Esophagus (tissue), 2 donors: ENCODE data around the gene CCDC169. TPM values are rescaled to one million over a fixed set of nuclear protein-coding genes. Genes with fewer than 3 reads are reported as not detected.

Experiments used
- H3K27ac ChIP-seq, 2 donors: one replicate each; pipeline ENCODE4 v1.5.1; 2013; ENCODE audit warnings: low read depth in 2 of 2, mild to moderate bottlenecking in 2 of 2, inconsistent platforms in 1 of 2, low read length in 1 of 2, moderate library complexity in 1 of 2
- H3K27me3 ChIP-seq, 2 donors: one replicate each; pipeline ENCODE4 v1.6.1; 2013; ENCODE audit warnings: low read length in 2 of 2, control low read depth in 1 of 2, mild to moderate bottlenecking in 1 of 2; ENCODE audit not compliant: insufficient read depth in 2 of 2, control insufficient read depth in 1 of 2
- H3K36me3 ChIP-seq, 2 donors: one replicate each; pipeline ENCODE4 v1.6.1; 2013; ENCODE audit warnings: low read length in 1 of 2; ENCODE audit not compliant: control insufficient read depth in 2 of 2, insufficient read depth in 2 of 2
- H3K4me1 ChIP-seq, 2 donors: one replicate each; pipeline ENCODE4 v1.6.1; 2013; ENCODE audit warnings: low read length in 1 of 2; ENCODE audit not compliant: control insufficient read depth in 2 of 2, insufficient read depth in 2 of 2
- H3K4me3 ChIP-seq, 2 donors: one replicate each; pipeline ENCODE4 v1.5.1; 2013; ENCODE audit warnings: low read length in 2 of 2, mild to moderate bottlenecking in 2 of 2, low read depth in 1 of 2, moderate library complexity in 1 of 2
- H3K9me3 ChIP-seq, 2 donors: one replicate each; pipeline ENCODE4 v1.6.1; 2013; ENCODE audit warnings: mild to moderate bottlenecking in 2 of 2, low read depth in 1 of 2, low read length in 1 of 2, moderate library complexity in 1 of 2; ENCODE audit not compliant: control insufficient read depth in 2 of 2, insufficient read depth in 1 of 2
- WGBS, 2 donors: extraction: QIAGEN DNeasy Blood & Tissue Kit; methylation state at CpG; one replicate each; pipeline ENCODE4 v1.1.7; 2013; 5-methylcytosine and 5-hydroxymethylcytosine counted together
- polyA plus RNA-seq, 2 donors: library from polyadenylated mRNA; stranded (reverse); fragments of 200-250 nt; gene quantifications; one replicate each; pipeline ENCODE4 v1.2.3, GENCODE V29; 2013
- donor health status: healthy with polysubstance abuse.
- donor health status: Bipolar disorder and iron deficiency.

Gene CCDC169
- polyA plus RNA-seq, 2 donors: 0.12 to 0.22 TPM

DNA sequence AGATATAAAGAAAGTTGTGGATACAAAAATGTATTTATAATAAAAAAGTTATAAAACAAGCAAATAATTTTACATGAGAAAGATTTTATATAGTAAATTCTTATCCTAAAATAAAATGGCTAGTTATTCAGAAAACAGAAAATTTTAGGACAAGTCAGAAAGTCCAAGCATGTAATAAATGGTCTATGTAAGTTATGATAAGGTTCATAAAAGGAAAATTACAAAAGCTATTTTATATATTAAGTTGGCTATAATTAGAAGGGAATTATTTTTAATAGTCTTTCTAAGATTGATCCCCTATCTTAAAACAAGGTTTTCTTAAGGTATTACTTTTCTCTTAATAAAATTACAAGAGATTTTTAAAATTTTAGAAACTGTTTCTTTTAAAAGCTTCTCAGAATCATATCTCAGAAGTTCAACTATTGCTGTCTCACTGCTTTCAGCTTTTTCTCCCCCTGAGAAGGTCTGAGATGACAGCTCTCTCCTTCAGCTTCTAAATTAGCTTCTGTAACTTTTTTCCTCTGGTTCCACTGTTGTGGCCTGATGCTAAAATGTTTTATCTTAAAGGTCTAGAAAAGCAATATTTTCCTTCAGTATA lies 8.7 kb downstream of the CCDC169 start:
- Histone ChIP-seq H3K9me3 (no peaks in the 10 kb centered on the region), H3K4me3 (no peak overlapping the region), H3K36me3 (no peaks in the 10 kb centered on the region), H3K27ac (no peak overlapping the region), H3K4me1 (no peaks in the 10 kb centered on the region), H3K27me3 (no peaks in the 10 kb centered on the region)

GRCh38 chr13:36286006-36286405 lies 11.6 kb downstream of the CCDC169 start:
- Histone ChIP-seq H3K27ac (no peak overlapping the region), H3K9me3 (no peaks in the 10 kb centered on the region), H3K4me1 (no peaks in the 10 kb centered on the region), H3K27me3 (no peaks in the 10 kb centered on the region), H3K36me3 (no peaks in the 10 kb centered on the region), H3K4me3 (no peak overlapping the region)
- 87 to 88% methylated on average over 2 of the region's 2 CpGs for WGBS, 2 donors

DNA sequence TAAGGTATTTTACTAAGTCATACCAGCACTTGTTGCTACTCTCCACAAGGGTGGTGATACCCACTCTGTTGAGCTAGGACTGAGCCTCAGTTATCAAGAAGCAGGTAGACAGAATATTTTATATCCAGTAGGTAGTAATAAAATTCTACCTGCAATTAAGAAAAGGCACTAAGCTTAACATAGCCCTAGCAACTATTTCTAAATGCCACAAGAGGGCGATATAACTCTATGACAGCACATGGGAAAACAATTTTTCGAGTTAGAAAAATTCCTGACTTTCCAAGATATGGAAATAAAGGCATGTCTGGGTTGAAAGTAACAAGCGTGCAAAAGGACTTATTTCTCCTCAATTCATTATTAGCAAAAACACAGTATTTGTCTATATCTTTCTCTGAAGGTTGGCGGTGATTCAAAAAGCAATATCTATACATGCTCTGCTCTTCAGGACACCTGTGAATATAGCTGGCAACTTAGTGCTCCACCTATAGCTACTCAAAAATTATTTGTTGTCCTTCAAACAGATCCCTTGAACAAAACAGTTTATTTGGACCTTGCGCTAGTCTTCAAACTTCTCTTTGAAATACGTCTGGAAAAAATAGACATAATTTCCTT lies 14.7 kb downstream of the CCDC169 start:
- Histone ChIP-seq H3K4me1 (no peaks in the 10 kb centered on the region), H3K27ac (no peak overlapping the region), H3K36me3 (no peaks in the 10 kb centered on the region), H3K9me3 (no peaks in the 10 kb centered on the region), H3K27me3 (no peaks in the 10 kb centered on the region), H3K4me3 (no peak overlapping the region)
- 45 to 48% methylated on average over 6 of the region's 6 CpGs for WGBS, 2 donors

DNA sequence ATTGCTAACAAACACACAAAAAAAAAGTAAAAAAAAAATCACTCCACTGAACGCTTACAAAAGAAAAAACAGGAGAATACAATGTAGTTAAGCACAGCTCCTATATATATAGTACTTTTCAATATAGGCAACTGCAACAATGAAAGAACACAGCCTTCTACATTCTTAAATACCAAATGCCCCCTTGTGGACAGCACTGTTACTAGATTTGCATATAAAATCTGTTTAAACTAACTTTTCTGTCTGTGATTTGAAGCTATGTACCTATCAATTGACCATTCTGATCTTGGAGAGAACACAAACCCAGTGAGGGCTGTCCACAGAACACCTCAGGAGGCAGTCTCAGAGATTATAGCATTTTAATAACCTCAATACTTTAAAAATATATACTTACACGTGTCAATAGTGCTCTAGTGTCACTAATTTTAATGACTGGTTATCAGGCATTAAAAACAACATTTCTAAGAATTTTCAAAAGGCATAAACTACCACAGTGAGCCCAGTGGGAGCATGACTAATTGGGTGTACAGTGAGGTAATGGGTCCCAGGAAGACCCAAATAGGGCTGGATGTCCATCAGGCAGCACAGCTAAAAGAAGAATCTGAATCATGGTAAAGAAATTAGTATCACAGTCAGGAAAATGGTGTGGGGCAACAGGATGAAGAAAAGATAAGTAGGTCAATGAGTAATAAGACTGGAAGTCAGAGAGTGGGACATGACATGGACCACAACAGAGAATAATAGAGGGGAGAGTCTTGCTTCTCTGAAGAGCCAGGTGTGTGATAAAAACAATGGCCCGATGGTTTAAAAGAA lies 22.2 kb downstream of the CCDC169 start:
- H3K4me1 ChIP-seq: no peaks in the 10 kb centered on the region
- H3K9me3 ChIP-seq: no peaks in the 10 kb centered on the region
- no peaks in the 10 kb centered on the region for H3K27me3 ChIP-seq
- H3K27ac ChIP-seq: no peak overlapping the region
- H3K4me3 ChIP-seq: no peak overlapping the region
- no peaks in the 10 kb centered on the region for H3K36me3 ChIP-seq
- WGBS, 2 donors: 57 to 67% methylated on average over 3 of the region's 3 CpGs

- Histone ChIP-seq H3K4me1 (no peaks in the 10 kb centered on the region), H3K36me3 (no peaks in the 10 kb centered on the region), H3K9me3 (no peaks in the 10 kb centered on the region), H3K4me3 (no peak overlapping the region), H3K27ac (no peak overlapping the region), H3K27me3 (no peaks in the 10 kb centered on the region)
- WGBS, 2 donors: 91 to 93% methylated on average over 2 of the region's 2 CpGs
Measured at GRCh38 chr13:36273431-36273830, 24.2 kb downstream of the CCDC169 start.

- Histone ChIP-seq H3K36me3 (no peaks in the 10 kb centered on the region), H3K27ac (no peak overlapping the region), H3K27me3 (no peaks in the 10 kb centered on the region), H3K9me3 (peaks cover 0 to 2% of the 10 kb centered on the region in 2 donors), H3K4me3 (no peak overlapping the region), H3K4me1 (no peaks in the 10 kb centered on the region)
Measured at GRCh38 chr13:36261976-36262375, 35.6 kb downstream of the CCDC169 start.

GRCh38 chr13:36261011-36261410 lies 36.6 kb downstream of the CCDC169 start:
- no peak overlapping the region for H3K4me3 ChIP-seq
- WGBS, 2 donors: 82 to 84% methylated on average over 3 of the region's 3 CpGs

GRCh38 chr13:36259361-36260137 lies 38.1 kb downstream of the CCDC169 start:
- Histone ChIP-seq H3K27me3 (no peaks in the 10 kb centered on the region), H3K9me3 (peaks cover 0 to 2% of the 10 kb centered on the region in 2 donors), H3K4me1 (peaks cover 0 to 3% of the 10 kb centered on the region in 2 donors), H3K27ac (no peak overlapping the region), H3K4me3 (no peak overlapping the region), H3K36me3 (no peaks in the 10 kb centered on the region)
- WGBS, 2 donors: 88 to 89% methylated on average over 8 of the region's 8 CpGs

More at GRCh38 chr13:36261011-36261410, 36.6 kb downstream of the CCDC169 start:
- Histone ChIP-seq H3K27me3 (no peaks in the 10 kb centered on the region), H3K9me3 (peaks cover 0 to 2% of the 10 kb centered on the region in 2 donors), H3K4me1 (no peaks in the 10 kb centered on the region), H3K36me3 (no peaks in the 10 kb centered on the region), H3K27ac (no peak overlapping the region)

GRCh38 chr13:36258831-36259230 lies 38.8 kb downstream of the CCDC169 start:
- H3K27ac ChIP-seq: no peak overlapping the region
- whole genome bisulfite sequencing, 2 donors: 83 to 85% methylated on average over 8 of the region's 8 CpGs
- H3K4me3 ChIP-seq: no peak overlapping the region
- peaks cover 0 to 2% of the 10 kb centered on the region in 2 donors for H3K9me3 ChIP-seq
- H3K36me3 ChIP-seq: no peaks in the 10 kb centered on the region
- peaks cover 0 to 3% of the 10 kb centered on the region in 2 donors for H3K4me1 ChIP-seq
- H3K27me3 ChIP-seq: no peaks in the 10 kb centered on the region
